HG03457 (cell line): Measurements from ENCODE around the gene GPR173.

Experiments
- ATAC-seq: cut with Tn5 transposase; IDR thresholded peaks from one replicate; pipeline ENCODE4 v1.9.1; 2021; ENCODE audit warnings: moderate number of reproducible peaks; ENCODE audit not compliant: unreplicated experiment

GPR173 gene

GRCh38 chrX:53088136-53088974 lies 39.8 kb downstream of the GPR173 start:
- no peak for ATAC-seq

- no peak for ATAC-seq
These were observed 40.7 kb downstream of the GPR173 start for GRCh38 chrX:53089224-53089842.

GRCh38 chrX:53089925-53090324 lies 41.3 kb downstream of the GPR173 start:
- no peak for ATAC-seq

GRCh38 chrX:53091354-53091753 lies 42.8 kb downstream of the GPR173 start:
- ATAC-seq: no peak

- ATAC-seq: no peak
These were observed 44.6 kb downstream of the GPR173 start for GRCh38 chrX:53093177-53093655.

GRCh38 chrX:53093748-53094581 lies 45.4 kb downstream of the GPR173 start, which contains the start of gene KANTR:
TSS of gene KANTR (plus strand) at chrX:53094142. CDS start at chrX:53124273, 30,131 bp downstream.
- peak; percentile 71 for ATAC-seq

GRCh38 chrX:53094582-53094905 lies 46.0 kb downstream of the GPR173 start:
- ATAC-seq: no peak

GRCh38 chrX:53095796-53096195 lies 47.2 kb downstream of the GPR173 start:
- ATAC-seq: no peak

GRCh38 chrX:53114864-53115549 lies 66.4 kb downstream of the GPR173 start:
- no peak for ATAC-seq

- no peak for ATAC-seq
These were observed 66.9 kb downstream of the GPR173 start for GRCh38 chrX:53115550-53115874.

GRCh38 chrX:53116101-53116500 lies 67.5 kb downstream of the GPR173 start:
- ATAC-seq: no peak

GRCh38 chrX:53122013-53122412 lies 73.4 kb downstream of the GPR173 start:
- no peak for ATAC-seq

GRCh38 chrX:53125506-53125905 lies 76.9 kb downstream of the GPR173 start:
- no peak for ATAC-seq

- ATAC-seq: no peak
These were observed 77.8 kb downstream of the GPR173 start for GRCh38 chrX:53126377-53126776.

- no peak for ATAC-seq
These were observed 79.6 kb downstream of the GPR173 start for GRCh38 chrX:53128097-53128749.
